OCI-LY1 (cell line): ENCODE data around the gene ZFYVE16.

Experiments
- EZH2 ChIP-seq: fragments of 200-600 bp; sonication (generic), shearing (Covaris generic); IDR thresholded peaks from 2 replicates; pipeline ENCODE4 v1.8.0; 2017; ENCODE audit warnings: borderline replicate concordance, mixed run types, mild to moderate bottlenecking, antibody characterized with exemption, low read length, moderate library complexity, mixed read lengths
- TF ChIP-seq, protein P1 (sequence below): fragments of 200-600 bp; sonication (generic), shearing (Covaris generic); IDR thresholded peaks from 2 replicates; pipeline ENCODE4 v1.5.1; 2017; ENCODE audit warnings: mild to moderate bottlenecking, antibody characterized with exemption, low read length, moderate library complexity, mixed read lengths

DNA sequence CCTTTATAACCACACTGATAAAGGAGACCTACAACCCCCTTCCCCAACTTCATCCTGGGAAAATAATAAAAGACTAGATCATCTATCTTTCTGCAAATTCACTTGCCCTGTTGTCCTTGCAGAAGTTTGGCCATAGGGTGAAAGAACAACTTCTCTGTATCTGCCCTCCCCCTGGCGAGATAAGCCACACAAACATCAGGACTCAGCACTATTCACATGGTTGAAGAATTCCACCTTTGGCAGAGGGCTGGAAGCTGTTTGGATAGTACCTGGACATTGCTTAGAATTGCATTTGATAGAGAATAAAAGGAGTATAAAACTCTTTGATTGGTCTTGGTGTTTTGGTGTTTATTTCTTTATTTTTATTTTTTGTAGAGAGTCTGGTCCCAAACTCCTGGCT lies 97.0 kb downstream of the ZFYVE16 start:
- TF ChIP-seq, protein P1, sequence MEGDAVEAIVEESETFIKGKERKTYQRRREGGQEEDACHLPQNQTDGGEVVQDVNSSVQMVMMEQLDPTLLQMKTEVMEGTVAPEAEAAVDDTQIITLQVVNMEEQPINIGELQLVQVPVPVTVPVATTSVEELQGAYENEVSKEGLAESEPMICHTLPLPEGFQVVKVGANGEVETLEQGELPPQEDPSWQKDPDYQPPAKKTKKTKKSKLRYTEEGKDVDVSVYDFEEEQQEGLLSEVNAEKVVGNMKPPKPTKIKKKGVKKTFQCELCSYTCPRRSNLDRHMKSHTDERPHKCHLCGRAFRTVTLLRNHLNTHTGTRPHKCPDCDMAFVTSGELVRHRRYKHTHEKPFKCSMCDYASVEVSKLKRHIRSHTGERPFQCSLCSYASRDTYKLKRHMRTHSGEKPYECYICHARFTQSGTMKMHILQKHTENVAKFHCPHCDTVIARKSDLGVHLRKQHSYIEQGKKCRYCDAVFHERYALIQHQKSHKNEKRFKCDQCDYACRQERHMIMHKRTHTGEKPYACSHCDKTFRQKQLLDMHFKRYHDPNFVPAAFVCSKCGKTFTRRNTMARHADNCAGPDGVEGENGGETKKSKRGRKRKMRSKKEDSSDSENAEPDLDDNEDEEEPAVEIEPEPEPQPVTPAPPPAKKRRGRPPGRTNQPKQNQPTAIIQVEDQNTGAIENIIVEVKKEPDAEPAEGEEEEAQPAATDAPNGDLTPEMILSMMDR: no peak
- no peak for TF ChIP-seq EZH2
